Measurements from ENCODE around the gene TMEM132A.

The TMEM132A gene

GRCh38 chr11:60939301-60939700, 15.0 kb downstream of the TMEM132A start:
- no peaks in the 10 kb centered on the region for H3K27me3 ChIP-seq (ENCODE audit: control insufficient read depth, insufficient read depth, low read length)
- H3K4me3 ChIP-seq (ENCODE audit: low read depth, low read length), result no peak overlapping the region
- peaks cover 26% of the 10 kb centered on the region for H3K36me3 ChIP-seq (ENCODE audit: control insufficient read depth, insufficient read depth, low read length)
- H3K9ac ChIP-seq (ENCODE audit: low read depth, low read length), result no peak overlapping the region
- H3K27ac ChIP-seq (ENCODE audit: low read depth, low read length), result no peak overlapping the region
- H3K9me3 ChIP-seq (ENCODE audit: control insufficient read depth, insufficient read depth, low read length), result no peaks in the 10 kb centered on the region
- no peaks in the 10 kb centered on the region for H3K4me1 ChIP-seq (ENCODE audit: control insufficient read depth, insufficient read depth, low read length)

DNA sequence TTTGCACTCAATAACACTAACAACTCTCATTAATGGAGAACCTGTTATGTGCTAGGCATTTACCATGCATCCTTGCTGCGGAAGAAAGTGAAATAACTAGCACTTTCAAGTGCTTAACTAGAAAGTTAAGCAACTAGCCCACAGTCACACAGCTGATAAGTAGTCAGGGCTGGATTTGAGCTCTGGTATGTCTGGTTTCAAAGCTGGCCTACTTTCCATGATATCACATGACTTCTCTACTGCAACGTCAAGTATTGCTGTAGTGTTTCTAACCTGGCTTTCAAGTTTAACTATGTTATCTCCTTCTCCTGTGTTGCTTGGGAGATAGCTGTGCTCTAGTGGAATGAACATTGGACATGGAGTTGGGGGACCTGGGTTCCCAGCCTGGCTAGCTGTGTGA, 15.6 kb downstream of the TMEM132A start:
- Histone ChIP-seq H3K27ac (ENCODE audit: low read depth, low read length) (no peak overlapping the region), H3K36me3 (ENCODE audit: control insufficient read depth, insufficient read depth, low read length) (peaks cover 22% of the 10 kb centered on the region), H3K27me3 (ENCODE audit: control insufficient read depth, insufficient read depth, low read length) (no peaks in the 10 kb centered on the region), H3K9ac (ENCODE audit: low read depth, low read length) (no peak overlapping the region), H3K4me3 (ENCODE audit: low read depth, low read length) (no peak overlapping the region), H3K4me1 (ENCODE audit: control insufficient read depth, insufficient read depth, low read length) (no peaks in the 10 kb centered on the region), H3K9me3 (ENCODE audit: control insufficient read depth, insufficient read depth, low read length) (no peaks in the 10 kb centered on the region)

- H3K4me1 ChIP-seq (ENCODE audit: control insufficient read depth, insufficient read depth, low read length), result no peaks in the 10 kb centered on the region
- no peak overlapping the region for H3K27ac ChIP-seq (ENCODE audit: low read depth, low read length)
- no peak overlapping the region for H3K4me3 ChIP-seq (ENCODE audit: low read depth, low read length)
- H3K27me3 ChIP-seq (ENCODE audit: control insufficient read depth, insufficient read depth, low read length), result no peaks in the 10 kb centered on the region
- H3K9ac ChIP-seq (ENCODE audit: low read depth, low read length), result no peak overlapping the region
- no peaks in the 10 kb centered on the region for H3K9me3 ChIP-seq (ENCODE audit: control insufficient read depth, insufficient read depth, low read length)
- H3K36me3 ChIP-seq (ENCODE audit: control insufficient read depth, insufficient read depth, low read length), result 0 out of 2 replicates have a peak, but pooled peaks cover 9% of the 10 kb centered on the region
Measured at GRCh38 chr11:60941371-60942119, 17.3 kb downstream of the TMEM132A start.

- no peaks in the 10 kb centered on the region for H3K4me1 ChIP-seq (ENCODE audit: control insufficient read depth, insufficient read depth, low read length)
- H3K27ac ChIP-seq (ENCODE audit: low read depth, low read length), result no peak overlapping the region
- no peak overlapping the region for H3K4me3 ChIP-seq (ENCODE audit: low read depth, low read length)
- H3K9ac ChIP-seq (ENCODE audit: low read depth, low read length), result no peak overlapping the region
- H3K9me3 ChIP-seq (ENCODE audit: control insufficient read depth, insufficient read depth, low read length), result no peaks in the 10 kb centered on the region
- H3K36me3 ChIP-seq (ENCODE audit: control insufficient read depth, insufficient read depth, low read length), result 0 out of 2 replicates have a peak, but pooled peaks cover 3% of the 10 kb centered on the region
- H3K27me3 ChIP-seq (ENCODE audit: control insufficient read depth, insufficient read depth, low read length), result no peaks in the 10 kb centered on the region
Measured at GRCh38 chr11:60942219-60942618, 18.0 kb downstream of the TMEM132A start.

- peaks cover 8% of the 10 kb centered on the region for H3K4me1 ChIP-seq (ENCODE audit: control insufficient read depth, insufficient read depth, low read length)
- no peaks in the 10 kb centered on the region for H3K9me3 ChIP-seq (ENCODE audit: control insufficient read depth, insufficient read depth, low read length)
- H3K9ac ChIP-seq (ENCODE audit: low read depth, low read length), result no peak overlapping the region
- no peak overlapping the region for H3K27ac ChIP-seq (ENCODE audit: low read depth, low read length)
- 0 out of 2 replicates have a peak, but pooled peaks cover 3% of the 10 kb centered on the region for H3K36me3 ChIP-seq (ENCODE audit: control insufficient read depth, insufficient read depth, low read length)
- no peak overlapping the region for H3K4me3 ChIP-seq (ENCODE audit: low read depth, low read length)
- H3K27me3 ChIP-seq (ENCODE audit: control insufficient read depth, insufficient read depth, low read length), result no peaks in the 10 kb centered on the region
Measured at GRCh38 chr11:60942970-60943565, 18.8 kb downstream of the TMEM132A start.

DNA sequence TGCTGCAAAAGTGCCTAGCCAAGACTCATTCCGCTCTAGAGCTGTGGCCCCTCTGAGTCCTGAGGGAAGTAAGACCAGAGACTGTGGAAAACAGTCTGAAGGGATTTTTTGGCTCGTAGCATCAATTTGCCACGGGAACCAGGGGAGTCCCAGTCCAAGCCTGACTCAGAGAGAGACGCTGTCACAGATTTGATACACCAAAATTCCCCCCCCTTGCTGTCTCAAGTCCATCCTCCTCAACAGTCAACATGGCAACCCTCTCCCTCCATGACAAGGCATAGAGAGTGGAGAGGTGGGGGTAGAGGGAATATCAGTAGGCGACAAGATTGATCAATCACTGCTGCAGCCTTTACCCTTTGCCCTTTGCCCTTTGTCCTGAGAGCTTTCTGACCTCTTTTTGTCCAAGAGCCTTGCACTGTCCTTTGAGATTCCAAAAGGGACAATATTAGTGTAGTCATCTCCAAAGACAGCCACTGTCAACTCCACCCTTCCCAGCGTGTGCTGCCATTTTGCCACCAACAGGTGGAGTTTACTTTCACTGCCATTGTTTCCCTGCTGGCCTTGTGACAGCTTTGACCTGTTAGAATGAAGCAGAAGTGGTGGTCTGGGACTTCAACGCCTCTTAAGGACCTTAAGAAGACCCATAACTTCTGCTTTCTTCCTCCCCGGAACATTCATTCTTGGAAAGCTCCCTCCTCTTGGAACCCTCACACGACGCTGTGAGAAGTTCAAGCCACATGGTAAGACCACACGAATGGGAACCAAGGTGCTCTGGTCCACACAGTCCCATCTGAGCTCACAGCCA, 20.4 kb downstream of the TMEM132A start:
- no peak overlapping the region for H3K9ac ChIP-seq (ENCODE audit: low read depth, low read length)
- H3K4me3 ChIP-seq (ENCODE audit: low read depth, low read length), result no peak overlapping the region
- peaks cover 3% of the 10 kb centered on the region for H3K27me3 ChIP-seq (ENCODE audit: control insufficient read depth, insufficient read depth, low read length)
- peaks cover 9% of the 10 kb centered on the region for H3K4me1 ChIP-seq (ENCODE audit: control insufficient read depth, insufficient read depth, low read length)
- H3K36me3 ChIP-seq (ENCODE audit: control insufficient read depth, insufficient read depth, low read length), result 0 out of 2 replicates have a peak, but pooled peaks cover 3% of the 10 kb centered on the region
- no peak overlapping the region for H3K27ac ChIP-seq (ENCODE audit: low read depth, low read length)
- no peaks in the 10 kb centered on the region for H3K9me3 ChIP-seq (ENCODE audit: control insufficient read depth, insufficient read depth, low read length)

DNA sequence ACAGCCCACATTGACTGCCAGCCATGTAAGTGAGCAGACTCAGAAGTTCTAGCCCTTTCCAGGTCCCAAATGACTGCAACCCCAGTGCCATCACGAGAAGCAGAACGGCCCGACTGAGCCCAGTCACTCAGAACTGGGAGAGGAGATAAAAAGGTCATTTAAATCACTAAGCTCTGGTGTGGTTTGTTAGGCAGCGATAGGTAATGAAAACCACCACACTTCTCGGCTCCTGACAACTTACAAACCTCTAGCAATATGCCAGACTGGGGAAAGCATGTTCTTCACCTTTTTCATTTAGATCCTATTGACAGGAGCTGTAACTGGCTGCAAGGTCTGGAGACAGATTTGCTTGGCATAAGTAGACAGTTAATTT, 21.0 kb downstream of the TMEM132A start:
- Histone ChIP-seq H3K4me1 (ENCODE audit: control insufficient read depth, insufficient read depth, low read length) (peaks cover 9% of the 10 kb centered on the region), H3K9me3 (ENCODE audit: control insufficient read depth, insufficient read depth, low read length) (no peaks in the 10 kb centered on the region), H3K36me3 (ENCODE audit: control insufficient read depth, insufficient read depth, low read length) (0 out of 2 replicates have a peak, but pooled peaks cover 3% of the 10 kb centered on the region), H3K4me3 (ENCODE audit: low read depth, low read length) (no peak overlapping the region), H3K9ac (ENCODE audit: low read depth, low read length) (no peak overlapping the region), H3K27me3 (ENCODE audit: control insufficient read depth, insufficient read depth, low read length) (peaks cover 9% of the 10 kb centered on the region), H3K27ac (ENCODE audit: low read depth, low read length) (no peak overlapping the region)

GRCh38 chr11:60946601-60947264, 22.5 kb downstream of the TMEM132A start:
- no peaks in the 10 kb centered on the region for H3K9me3 ChIP-seq (ENCODE audit: control insufficient read depth, insufficient read depth, low read length)
- no peak overlapping the region for H3K9ac ChIP-seq (ENCODE audit: low read depth, low read length)
- H3K36me3 ChIP-seq (ENCODE audit: control insufficient read depth, insufficient read depth, low read length), result no peaks in the 10 kb centered on the region
- H3K4me3 ChIP-seq (ENCODE audit: low read depth, low read length), result no peak overlapping the region
- H3K27ac ChIP-seq (ENCODE audit: low read depth, low read length), result no peak overlapping the region
- H3K4me1 ChIP-seq (ENCODE audit: control insufficient read depth, insufficient read depth, low read length), result peaks cover 9% of the 10 kb centered on the region
- peaks cover 19% of the 10 kb centered on the region for H3K27me3 ChIP-seq (ENCODE audit: control insufficient read depth, insufficient read depth, low read length)

DNA sequence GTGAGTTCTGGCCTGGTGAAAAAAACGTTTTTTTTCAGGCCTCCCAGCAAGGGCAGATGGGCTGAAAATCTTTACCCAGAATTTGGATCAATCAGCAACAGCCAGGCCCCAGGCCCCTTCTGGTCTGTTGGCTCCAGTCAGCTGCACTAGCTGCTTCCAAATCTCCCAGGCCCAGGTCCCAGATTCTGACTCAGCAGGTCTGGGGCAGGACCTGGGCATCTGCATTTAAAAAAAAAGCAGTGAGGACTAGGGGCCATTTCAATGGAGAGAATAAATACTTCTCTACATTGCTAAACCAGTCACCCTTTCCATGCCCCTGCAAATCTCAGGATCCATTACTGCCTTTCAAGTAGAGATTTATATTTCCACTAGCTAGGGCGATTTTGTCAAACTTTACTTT, 23.4 kb downstream of the TMEM132A start:
- no peaks in the 10 kb centered on the region for H3K9me3 ChIP-seq (ENCODE audit: control insufficient read depth, insufficient read depth, low read length)
- no peaks in the 10 kb centered on the region for H3K36me3 ChIP-seq (ENCODE audit: control insufficient read depth, insufficient read depth, low read length)
- no peak overlapping the region for H3K27ac ChIP-seq (ENCODE audit: low read depth, low read length)
- peaks cover 17% of the 10 kb centered on the region for H3K4me1 ChIP-seq (ENCODE audit: control insufficient read depth, insufficient read depth, low read length)
- H3K4me3 ChIP-seq (ENCODE audit: low read depth, low read length), result no peak overlapping the region
- H3K27me3 ChIP-seq (ENCODE audit: control insufficient read depth, insufficient read depth, low read length), result peaks cover 21% of the 10 kb centered on the region
- 0 out of 2 replicates have a peak overlapping the region, but pooled peaks have one; percentile 36 for H3K9ac ChIP-seq (ENCODE audit: low read depth, low read length)

DNA sequence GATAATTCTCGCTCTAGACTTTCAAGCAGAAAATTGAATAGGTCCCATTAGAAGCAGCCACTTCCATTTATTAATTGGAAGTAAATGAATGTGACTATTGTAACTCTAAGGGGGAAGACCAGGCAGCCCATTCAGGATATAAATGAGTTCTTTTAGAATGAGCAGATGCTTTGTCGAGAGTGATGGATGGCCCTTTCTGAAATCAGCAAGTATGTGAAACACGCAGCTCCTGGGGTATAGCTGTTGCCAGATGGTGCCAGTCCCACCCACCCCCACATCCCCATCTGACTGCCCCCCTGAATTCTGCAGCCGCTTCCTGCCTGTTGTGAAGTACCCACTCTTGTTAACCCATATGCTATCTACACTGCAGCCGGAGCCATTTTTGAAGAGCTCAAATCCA, 24.0 kb downstream of the TMEM132A start:
- Histone ChIP-seq H3K4me1 (ENCODE audit: control insufficient read depth, insufficient read depth, low read length) (peaks cover 18% of the 10 kb centered on the region), H3K36me3 (ENCODE audit: control insufficient read depth, insufficient read depth, low read length) (no peaks in the 10 kb centered on the region), H3K9ac (ENCODE audit: low read depth, low read length) (no peak overlapping the region), H3K27ac (ENCODE audit: low read depth, low read length) (no peak overlapping the region), H3K27me3 (ENCODE audit: control insufficient read depth, insufficient read depth, low read length) (peaks cover 25% of the 10 kb centered on the region), H3K4me3 (ENCODE audit: low read depth, low read length) (no peak overlapping the region), H3K9me3 (ENCODE audit: control insufficient read depth, insufficient read depth, low read length) (no peaks in the 10 kb centered on the region)
